GM10847 (cell line): Measurements from ENCODE around the gene SCAMP4.

Experiments
- POLR2A ChIP-seq: IDR thresholded peaks from 2 replicates; pipeline ENCODE4 v1.6.1; 2011; ENCODE audit not compliant: insufficient read length; ENCODE audit errors: extremely low read depth

The SCAMP4 gene

GRCh38 chr19:1955171-1956121 is 50.2 kb downstream of the SCAMP4 start:
- TF ChIP-seq POLR2A, result no peak

DNA sequence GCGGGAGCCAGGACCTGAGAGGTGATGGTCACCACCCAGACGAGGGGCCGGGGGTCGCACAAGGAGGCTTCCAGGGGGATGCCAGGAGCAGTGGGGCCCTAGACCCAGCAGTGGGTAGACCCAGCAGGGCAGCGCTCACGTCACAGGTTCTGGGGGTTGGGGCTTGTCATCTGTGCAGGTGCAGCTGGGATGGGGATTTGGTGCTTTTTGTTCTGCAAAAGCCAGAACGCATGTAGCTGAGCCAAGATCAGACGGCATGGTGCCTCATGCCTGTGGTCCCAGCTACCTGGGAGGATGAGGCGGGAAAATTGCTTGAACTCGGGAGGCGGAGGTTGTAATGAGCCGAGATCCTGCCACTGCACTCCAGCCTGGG is 50.9 kb downstream of the SCAMP4 start:
- no peak for TF ChIP-seq POLR2A

DNA sequence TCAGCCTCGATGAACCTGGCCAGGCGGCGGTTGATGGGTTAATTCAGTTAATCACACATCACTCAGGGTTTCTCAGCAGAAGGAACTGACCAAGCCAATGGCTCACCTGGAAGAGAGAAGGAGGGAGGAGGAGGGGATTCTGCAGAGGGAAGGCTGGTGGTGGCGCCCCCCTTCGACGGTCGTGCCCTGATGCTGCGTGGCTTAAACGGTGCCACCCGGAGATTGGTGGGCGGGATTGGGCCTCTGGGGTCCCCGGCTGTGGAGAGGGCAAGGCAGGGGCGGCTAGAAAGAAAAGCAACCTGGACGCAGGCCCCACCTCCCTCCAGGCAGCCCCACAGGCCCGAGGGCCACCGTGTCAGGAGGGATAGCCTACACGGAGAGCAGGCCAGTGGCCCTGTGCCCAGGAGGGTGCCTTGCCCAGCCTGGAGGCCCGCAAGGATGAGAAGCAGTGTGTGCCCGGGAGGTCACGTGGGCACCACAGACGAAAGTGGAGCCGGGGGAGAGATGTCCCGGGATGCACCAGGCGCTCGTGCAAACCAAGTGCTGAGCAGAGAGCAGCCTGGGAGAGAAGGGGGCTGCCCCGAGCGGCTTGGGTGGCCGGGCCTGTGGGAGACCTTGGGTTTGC is 51.8 kb downstream of the SCAMP4 start:
- TF ChIP-seq POLR2A, result no peak

DNA sequence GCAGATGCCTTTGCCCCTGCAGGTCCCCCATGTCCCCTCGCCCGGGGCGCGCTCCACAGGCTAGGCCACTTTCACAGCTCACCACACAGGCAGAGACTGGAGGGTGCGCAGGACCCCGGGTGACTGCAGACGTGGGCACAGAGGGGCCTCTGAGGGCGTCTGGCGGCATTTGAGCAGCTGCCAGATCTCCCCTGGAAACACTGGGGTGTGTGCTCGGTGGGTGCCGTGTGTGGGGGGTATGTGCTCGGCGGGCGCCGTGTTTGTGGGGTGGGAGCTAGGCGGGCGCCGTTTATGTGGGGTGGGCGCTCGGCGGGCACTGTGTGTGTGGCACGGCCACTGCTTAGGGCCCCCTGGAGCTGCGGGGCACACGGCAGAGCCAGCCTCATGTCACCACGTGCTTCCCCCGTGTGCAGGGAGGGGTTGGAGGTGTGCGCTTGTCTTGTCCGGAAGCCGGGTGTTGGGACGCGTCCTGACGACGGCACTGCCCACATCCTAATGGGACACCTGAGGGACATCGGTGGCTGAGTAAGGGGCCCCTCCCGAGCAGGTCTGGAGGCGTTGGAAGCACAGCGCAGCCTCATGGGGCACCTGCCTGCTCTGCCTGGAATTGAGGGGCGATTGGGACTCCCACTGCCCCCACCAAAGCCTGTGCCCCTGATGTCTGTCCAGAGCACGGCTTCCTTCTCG is 52.5 kb downstream of the SCAMP4 start:
- no peak for TF ChIP-seq POLR2A

DNA sequence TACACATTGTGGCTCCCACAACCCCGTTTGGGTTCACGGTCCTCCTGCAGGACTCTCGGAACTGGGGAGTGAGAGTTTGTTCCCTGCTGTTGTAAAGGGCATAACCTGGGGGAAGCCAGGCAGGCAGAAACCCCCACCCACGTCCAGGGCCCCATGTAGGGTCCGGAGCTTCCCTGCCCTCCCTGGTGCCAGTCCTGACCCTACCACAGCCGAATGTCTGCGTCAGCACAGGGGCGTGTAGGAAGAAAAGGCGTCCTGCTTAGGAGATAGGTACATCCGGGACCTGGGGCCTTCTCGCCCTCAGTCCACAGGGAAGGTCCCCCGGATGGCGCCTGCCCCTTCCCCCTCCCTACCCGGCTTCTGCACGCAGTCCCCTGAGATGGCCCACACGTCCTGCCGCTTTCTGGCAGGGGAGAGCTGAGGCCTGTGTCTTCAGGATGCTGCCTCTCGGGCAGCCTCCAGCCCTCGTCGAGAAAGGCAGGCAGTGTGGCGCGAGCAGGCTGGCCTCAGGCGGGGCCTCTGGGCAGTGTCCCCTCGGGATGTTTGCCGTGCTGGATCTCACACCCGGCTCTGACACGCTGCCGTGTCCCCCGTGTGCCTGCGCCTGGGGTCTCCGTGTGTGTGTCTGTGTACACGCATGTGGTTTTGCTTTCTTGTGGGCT is 54.9 kb downstream of the SCAMP4 start:
- TF ChIP-seq POLR2A, result no peak

GRCh38 chr19:1961000-1961883 is 56.0 kb downstream of the SCAMP4 start:
- TF ChIP-seq POLR2A, result no peak

- no peak for TF ChIP-seq POLR2A
Observed at GRCh38 chr19:1962674-1963073, 57.5 kb downstream of the SCAMP4 start.

DNA sequence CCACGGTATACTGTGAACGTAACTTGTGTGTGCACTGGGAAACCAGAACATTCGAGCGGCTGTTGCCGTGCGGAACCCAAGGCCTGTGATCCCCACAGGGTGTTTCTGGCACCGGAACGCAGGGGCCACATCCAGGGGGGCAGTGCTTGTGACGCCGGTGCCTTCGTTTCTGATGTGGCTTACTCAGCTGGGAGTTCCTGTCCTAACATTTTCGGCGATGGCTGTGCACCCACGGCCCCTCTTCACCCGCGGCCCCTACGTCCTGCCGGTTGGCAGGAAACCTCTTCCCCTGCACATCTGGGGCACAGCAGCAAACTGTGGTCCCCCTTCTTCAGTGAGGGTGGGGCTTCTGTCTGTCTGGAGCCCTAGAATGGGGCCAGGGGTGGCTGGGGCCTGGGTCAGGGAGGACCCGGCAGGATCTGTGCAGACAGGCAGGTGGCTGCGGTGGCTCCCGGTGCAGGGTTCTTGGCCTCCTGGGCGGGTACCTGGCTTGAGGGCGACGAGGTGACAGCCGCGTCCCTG is 61.9 kb downstream of the SCAMP4 start:
- no peak for TF ChIP-seq POLR2A

DNA sequence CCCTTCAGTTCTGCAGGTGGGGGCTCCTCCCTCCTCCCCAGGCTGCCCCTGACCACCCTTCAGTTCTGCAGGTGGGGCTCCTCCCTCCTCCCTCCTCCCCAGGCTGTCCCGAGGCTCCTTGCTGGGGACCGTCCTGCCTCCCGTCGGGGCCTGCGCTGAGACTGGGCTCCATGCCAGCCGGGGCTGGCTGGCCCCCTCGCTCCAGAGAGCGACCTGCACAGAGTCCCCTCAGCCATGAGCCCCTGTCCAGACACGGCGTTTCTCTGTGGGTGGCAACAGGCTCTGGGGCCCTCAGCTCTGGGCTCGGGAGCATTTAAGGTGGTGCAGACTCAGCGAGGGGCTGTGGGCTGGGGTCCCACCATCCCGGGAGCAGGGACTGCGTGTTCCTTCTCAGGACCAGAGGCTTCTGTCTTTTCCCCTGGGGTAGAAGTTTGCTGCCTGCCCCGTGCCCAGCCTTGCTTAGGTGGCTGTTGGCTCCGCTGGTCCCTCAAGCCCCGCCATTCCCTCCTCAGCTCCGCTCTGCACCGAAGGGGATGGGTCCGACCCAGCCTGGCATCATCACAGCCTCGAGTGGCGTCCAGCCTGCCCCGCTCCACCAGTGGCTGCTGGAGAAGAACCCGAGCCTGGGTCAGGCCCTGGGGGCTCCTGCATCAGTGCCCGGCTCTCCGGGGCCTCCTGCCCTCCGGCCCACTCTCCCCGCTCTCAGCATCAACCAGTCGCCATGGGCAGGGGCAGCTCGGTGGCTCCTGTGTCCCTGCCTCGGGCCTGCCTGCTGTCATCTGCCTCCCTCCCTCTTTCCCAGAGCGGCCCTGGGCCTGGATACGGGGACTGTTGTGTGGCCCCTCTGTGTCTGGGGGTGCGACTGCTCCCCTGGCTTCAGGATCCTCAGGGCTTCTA is 63.3 kb downstream of the SCAMP4 start:
- TF ChIP-seq POLR2A, result no peak

DNA sequence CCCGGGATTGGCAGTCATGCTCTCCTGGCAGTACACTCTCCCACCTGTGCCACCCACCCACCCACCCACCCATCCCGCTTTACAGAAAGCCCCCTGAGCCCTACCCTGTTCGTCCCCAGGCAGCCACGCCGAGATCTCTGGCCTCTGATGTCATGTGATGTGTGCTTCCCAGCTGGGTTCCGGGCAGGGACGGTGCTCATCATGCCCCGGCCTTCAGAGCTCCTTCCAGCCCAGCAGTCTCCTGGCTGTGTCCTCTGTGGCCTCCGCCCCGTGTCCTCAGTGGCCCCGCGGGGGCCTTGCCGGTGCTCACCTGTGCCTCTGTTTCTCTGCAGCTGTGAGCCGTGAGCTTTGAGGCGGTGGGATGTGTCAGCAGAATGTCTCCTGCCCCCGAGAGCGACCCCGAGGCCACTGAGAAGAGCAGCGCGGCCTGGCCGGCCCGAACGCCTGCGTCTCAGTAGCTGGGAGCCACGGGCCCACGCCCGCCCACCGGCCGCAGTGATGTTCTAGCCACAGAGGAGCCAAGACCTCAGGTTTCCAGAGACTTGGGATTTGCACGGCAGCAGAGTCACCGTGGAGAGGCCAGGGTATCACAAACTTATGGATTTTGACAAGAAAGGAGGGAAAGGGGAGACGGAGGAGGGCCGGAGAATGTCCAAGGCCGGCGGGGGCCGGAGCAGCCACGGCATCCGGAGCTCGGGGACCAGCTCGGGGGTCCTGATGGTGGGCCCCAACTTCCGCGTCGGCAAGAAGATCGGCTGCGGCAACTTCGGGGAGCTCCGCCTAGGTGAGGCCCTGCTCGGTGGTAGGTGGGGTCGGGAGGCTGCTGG is 64.2 kb downstream of the SCAMP4 start:
- no peak for TF ChIP-seq POLR2A

GRCh38 chr19:1970003-1970805 is 65.0 kb downstream of the SCAMP4 start:
- no peak for TF ChIP-seq POLR2A
